ENCODE measurements around the gene SVOP.

SVOP gene

GRCh38 chr12:108915632-108916133 is 105.2 kb downstream of the SVOP start:
- Mint-ChIP-seq H3K27ac (no peak overlapping the region), H3K27me3 (ENCODE audit: low read depth) (peaks cover 17% of the 10 kb centered on the region), H3K4me3 (no peak overlapping the region), H3K36me3 (ENCODE audit: low read depth) (peaks cover 3% of the 10 kb centered on the region), H3K4me1 (peaks cover 10% of the 10 kb centered on the region), H3K9me3 (no peaks in the 10 kb centered on the region)
- no peak for TF ChIP-seq CTCF (IDR thresholded peaks at IDR 0.05; ENCODE audit: unreplicated experiment in 3 of 3)

GRCh38 chr12:108914121-108914531 is 106.7 kb downstream of the SVOP start:
- H3K36me3 Mint-ChIP-seq (ENCODE audit: low read depth): peaks cover 2% of the 10 kb centered on the region
- TF ChIP-seq CTCF (IDR thresholded peaks at IDR 0.05; ENCODE audit: unreplicated experiment in 3 of 3): no peak
- H3K27me3 Mint-ChIP-seq (ENCODE audit: low read depth): peaks cover 14% of the 10 kb centered on the region
- no peak overlapping the region for H3K27ac Mint-ChIP-seq
- no peaks in the 10 kb centered on the region for H3K9me3 Mint-ChIP-seq
- H3K4me1 Mint-ChIP-seq: peaks cover 9% of the 10 kb centered on the region
- H3K4me3 Mint-ChIP-seq: no peak overlapping the region

GRCh38 chr12:108912361-108912760 is 108.5 kb downstream of the SVOP start:
- Mint-ChIP-seq H3K4me1 (peaks cover 12% of the 10 kb centered on the region), H3K36me3 (ENCODE audit: low read depth) (no peaks in the 10 kb centered on the region), H3K27ac (no peak overlapping the region), H3K27me3 (ENCODE audit: low read depth) (peaks cover 15% of the 10 kb centered on the region), H3K9me3 (no peaks in the 10 kb centered on the region), H3K4me3 (no peak overlapping the region)
- no peak for TF ChIP-seq CTCF (IDR thresholded peaks at IDR 0.05; ENCODE audit: unreplicated experiment in 3 of 3)

GRCh38 chr12:108911915-108912314 is 109.0 kb downstream of the SVOP start:
- Mint-ChIP-seq H3K27me3 (ENCODE audit: low read depth) (peaks cover 20% of the 10 kb centered on the region), H3K27ac (no peak overlapping the region), H3K4me3 (no peak overlapping the region), H3K9me3 (no peaks in the 10 kb centered on the region), H3K36me3 (ENCODE audit: low read depth) (no peaks in the 10 kb centered on the region), H3K4me1 (peaks cover 13% of the 10 kb centered on the region)
- no peak for TF ChIP-seq CTCF (IDR thresholded peaks at IDR 0.05; ENCODE audit: unreplicated experiment in 3 of 3)

GRCh38 chr12:108910336-108910735 is 110.5 kb downstream of the SVOP start:
- TF ChIP-seq CTCF (IDR thresholded peaks at IDR 0.05; ENCODE audit: unreplicated experiment in 3 of 3): no peak
- Mint-ChIP-seq H3K36me3 (ENCODE audit: low read depth) (no peaks in the 10 kb centered on the region), H3K9me3 (no peaks in the 10 kb centered on the region), H3K4me3 (no peak overlapping the region), H3K27me3 (ENCODE audit: low read depth) (peaks cover 24% of the 10 kb centered on the region), H3K27ac (no peak overlapping the region), H3K4me1 (peaks cover 13% of the 10 kb centered on the region)

GRCh38 chr12:108907839-108908351 is 113.0 kb downstream of the SVOP start:
- Mint-ChIP-seq H3K27ac (no peak overlapping the region), H3K4me1 (peaks cover 13% of the 10 kb centered on the region), H3K36me3 (ENCODE audit: low read depth) (no peaks in the 10 kb centered on the region), H3K9me3 (no peaks in the 10 kb centered on the region), H3K4me3 (no peak overlapping the region), H3K27me3 (ENCODE audit: low read depth) (peaks cover 19% of the 10 kb centered on the region)
- no peak for TF ChIP-seq CTCF (IDR thresholded peaks at IDR 0.05; ENCODE audit: unreplicated experiment in 3 of 3)

Data from nephron (organoid).